Measurements from ENCODE around the gene UNC45B. TPM values are rescaled to one million over a fixed set of nuclear protein-coding genes. Genes with fewer than 3 reads are reported as not detected.
"Not testable (repeated sequence)": the region's sequence is repeated elsewhere in the genome, so short reads cannot be mapped to it uniquely, and the experiment has no call there.

Gene UNC45B
- total RNA-seq, 1 donor from 2014 or later = 223 TPM

GRCh38 chr17:35163886-35164285, 16.3 kb downstream of the UNC45B start:
- ATAC-seq (ENCODE audit: poor library complexity) (no peak), DNase-seq (no peak)
- intact Hi-C loops (cut with DNase I) = no loop called here

- DNase-seq = no peak
- ATAC-seq (ENCODE audit: poor library complexity) = no peak
- intact Hi-C loops (cut with DNase I) = no loop called here
Measured at GRCh38 chr17:35164716-35165115, 17.1 kb downstream of the UNC45B start.

- no peak for DNase-seq
- ATAC-seq (ENCODE audit: poor library complexity) = no peak
- intact Hi-C loops (cut with DNase I) = no loop called here
Measured at GRCh38 chr17:35166526-35166925, 18.9 kb downstream of the UNC45B start.

GRCh38 chr17:35167046-35167445, 19.4 kb downstream of the UNC45B start:
- intact Hi-C loops (cut with DNase I) = no loop called here
- DNase-seq (no peak), ATAC-seq (ENCODE audit: poor library complexity) (no peak)

GRCh38 chr17:35167666-35168065, 20.0 kb downstream of the UNC45B start:
- DNase-seq = no peak
- intact Hi-C loops (cut with DNase I) = no loop called here
- no peak for ATAC-seq (ENCODE audit: poor library complexity)

GRCh38 chr17:35169835-35170363, 22.3 kb downstream of the UNC45B start:
- intact Hi-C loops (cut with DNase I) = loop anchor here (5.0 kb wide), 2 partner anchors 367 to 577 kb away; partner anchors contain the start of gene SLFN12L
- DNase-seq (no peak), ATAC-seq (ENCODE audit: poor library complexity) (no peak)

GRCh38 chr17:35170968-35171771, 23.6 kb downstream of the UNC45B start:
- no peak for DNase-seq
- intact Hi-C loops (cut with DNase I) = loop anchor here (5.0 kb wide), 2 partner anchors 366 to 576 kb away; partner anchors contain the start of gene SLFN12L
- no peak for ATAC-seq (ENCODE audit: poor library complexity)

GRCh38 chr17:35171834-35172233, 24.2 kb downstream of the UNC45B start:
- ATAC-seq (ENCODE audit: poor library complexity) = no peak
- no peak for DNase-seq
- intact Hi-C loops (cut with DNase I) = loop anchor here (2.0 to 5.0 kb wide), 3 partner anchors 69 to 575 kb away; partner anchors contain the start of gene SLFN12L

- ATAC-seq (ENCODE audit: poor library complexity); DNase-seq: not testable (repeated sequence)
- intact Hi-C loops (cut with DNase I) = loop anchor here (2.0 to 5.0 kb wide), 3 partner anchors 68 to 575 kb away; partner anchors contain the start of gene SLFN12L
Measured at GRCh38 chr17:35172321-35172720, 24.7 kb downstream of the UNC45B start.

GRCh38 chr17:35174835-35175334, 27.3 kb downstream of the UNC45B start:
- no peak for DNase-seq
- intact Hi-C loops (cut with DNase I) = loop anchor here (5.0 kb wide), 2 partner anchors 362 to 572 kb away; partner anchors contain the start of gene SLFN12L
- no peak for ATAC-seq (ENCODE audit: poor library complexity)

- no peak for DNase-seq
- intact Hi-C loops (cut with DNase I) = no loop called here
- no peak for ATAC-seq (ENCODE audit: poor library complexity)
Measured at GRCh38 chr17:35175638-35176415, 28.2 kb downstream of the UNC45B start.

GRCh38 chr17:35176897-35177296, 29.3 kb downstream of the UNC45B start:
- ATAC-seq (ENCODE audit: poor library complexity) = no peak
- intact Hi-C loops (cut with DNase I) = no loop called here
- DNase-seq = no peak

- DNase-seq; ATAC-seq (ENCODE audit: poor library complexity); intact Hi-C loops (cut with DNase I): not testable (repeated sequence)
Measured at GRCh38 chr17:35179379-35179778, 31.8 kb downstream of the UNC45B start.

GRCh38 chr17:35183332-35183731, 35.7 kb downstream of the UNC45B start:
- intact Hi-C loops (cut with DNase I) = no loop called here
- ATAC-seq (ENCODE audit: poor library complexity) (no peak), DNase-seq (no peak)

GRCh38 chr17:35184274-35184673, 36.7 kb downstream of the UNC45B start:
- intact Hi-C loops (cut with DNase I) = no loop called here
- ATAC-seq (ENCODE audit: poor library complexity) (no peak), DNase-seq (no peak)

GRCh38 chr17:35185849-35186248, 38.2 kb downstream of the UNC45B start:
- DNase-seq (no peak), ATAC-seq (ENCODE audit: poor library complexity) (no peak)
- intact Hi-C loops (cut with DNase I) = no loop called here

- DNase-seq (no peak), ATAC-seq (ENCODE audit: poor library complexity) (no peak)
- intact Hi-C loops (cut with DNase I) = no loop called here
Measured at GRCh38 chr17:35187481-35187880, 39.9 kb downstream of the UNC45B start.

- intact Hi-C loops (cut with DNase I) = no loop called here
- DNase-seq (no peak), ATAC-seq (ENCODE audit: poor library complexity) (no peak)
Measured at GRCh38 chr17:35188111-35188510, 40.5 kb downstream of the UNC45B start.

GRCh38 chr17:35189291-35189690, 41.7 kb downstream of the UNC45B start:
- ATAC-seq (ENCODE audit: poor library complexity) = no peak
- intact Hi-C loops (cut with DNase I) = no loop called here
- DNase-seq = no peak
